Measurements from ENCODE around the gene CCNE1.
A peak's percentile ranks its signal among the peaks of the same experiment; 100 is the strongest.

The CCNE1 gene

DNA sequence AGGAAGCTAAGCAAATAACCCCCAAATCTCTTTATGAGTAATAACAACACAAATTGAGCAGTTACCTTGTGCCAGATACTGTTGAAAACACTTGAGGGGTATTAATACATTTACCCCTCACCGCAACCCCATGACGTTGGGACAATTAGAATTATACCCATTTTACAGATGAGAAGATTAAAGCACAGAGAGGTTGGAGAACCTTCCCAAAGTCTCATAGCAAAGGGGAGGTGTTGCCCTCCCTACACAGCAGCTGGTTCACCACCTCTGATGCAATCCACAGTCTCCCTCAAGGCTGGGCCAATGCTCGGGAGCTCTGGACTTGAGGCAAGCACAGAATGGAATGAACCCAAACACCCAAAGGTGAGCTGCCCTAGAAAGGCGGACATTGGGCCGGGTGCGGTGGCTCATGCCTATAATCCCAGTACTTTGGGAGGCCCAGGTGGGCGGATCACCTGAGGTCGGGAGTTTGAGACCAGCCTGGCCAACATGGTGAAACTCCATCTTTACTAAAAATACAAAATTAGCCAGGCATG lies 3.9 kb upstream of the CCNE1 start:
- Histone ChIP-seq H3K4me2 (ENCODE audit: insufficient read depth, low read length) (no peak overlapping the region), H3K9ac (ENCODE audit: low read depth, low read length) (no peak overlapping the region), H4K20me1 (ENCODE audit: insufficient read depth, low read length) (no peaks in the 10 kb centered on the region), H3K4me3 (ENCODE audit: low read depth in 1 of 2, low read length in 2 of 2) (no peak overlapping the region), H2AFZ (ENCODE audit: low read depth, low read length) (no peak overlapping the region), H3K9me3 (ENCODE audit: insufficient read depth, low read length, severe bottlenecking) (no peaks in the 10 kb centered on the region), H3K36me3 (ENCODE audit: insufficient read depth, low read length) (0 out of 2 replicates have a peak, but pooled peaks cover 3% of the 10 kb centered on the region), H3K27ac (ENCODE audit: low read length) (no peak overlapping the region), H3K27me3 (ENCODE audit: insufficient read depth, low read length, poor library complexity) (no peaks in the 10 kb centered on the region), H3K79me2 (ENCODE audit: insufficient read depth, low read length) (no peaks in the 10 kb centered on the region), H3K4me1 (ENCODE audit: insufficient read depth, low read length) (peaks cover 19% of the 10 kb centered on the region)
- no peak for DNase-seq
- TF ChIP-seq EZH2 (IDR thresholded peaks at IDR 0.05; ENCODE audit: borderline replicate concordance, low read depth, low read length, severe bottlenecking) (no peak), CTCF (IDR thresholded peaks at IDR 0.05; ENCODE audit: borderline replicate concordance, extremely low read depth, low read length, poor library complexity, severe bottlenecking) (no peak)
- no peak for ATAC-seq (ENCODE audit: insufficient read depth, low read depth)

DNA sequence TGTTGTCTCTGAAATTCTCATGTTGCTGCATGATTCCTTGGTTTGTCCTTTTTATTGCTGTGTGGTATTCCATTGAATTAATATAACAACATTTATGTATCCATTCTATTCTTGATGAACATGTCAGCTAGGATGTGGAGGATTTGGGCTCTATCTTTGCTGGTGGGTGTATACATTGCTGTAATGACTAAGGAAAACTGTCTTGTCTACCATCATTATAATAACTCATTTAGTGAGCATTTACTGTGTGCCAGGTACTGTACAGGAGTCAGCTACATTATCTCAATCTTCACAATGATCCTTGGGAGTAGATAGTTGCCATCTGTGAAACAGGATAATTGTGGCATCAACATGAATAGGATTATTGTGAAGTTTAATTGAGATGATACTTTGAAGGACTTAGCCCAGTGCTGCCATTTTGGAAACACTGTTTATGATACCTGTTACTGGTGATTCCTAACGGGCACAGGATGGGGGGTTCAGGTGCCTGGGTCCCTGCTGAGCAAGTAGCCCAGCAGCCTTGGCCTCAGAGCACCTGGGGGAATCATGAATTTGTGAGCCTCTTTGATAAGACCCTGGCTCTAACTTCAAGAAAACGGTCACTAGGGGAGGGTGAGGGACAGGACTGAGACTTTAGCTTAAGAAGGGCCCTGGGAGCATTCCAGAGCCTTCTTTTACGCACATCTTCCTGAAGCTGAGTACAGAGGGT lies 1.8 kb upstream of the CCNE1 start:
- Histone ChIP-seq H3K4me1 (ENCODE audit: insufficient read depth, low read length) (peaks cover 22% of the 10 kb centered on the region), H4K20me1 (ENCODE audit: insufficient read depth, low read length) (no peaks in the 10 kb centered on the region), H3K36me3 (ENCODE audit: insufficient read depth, low read length) (peaks cover 7% of the 10 kb centered on the region; the same call in 1 of the 2 replicates), H2AFZ (ENCODE audit: low read depth, low read length) (peak overlapping the region; percentile 34; the same call in 1 of the 2 replicates), H3K9ac (ENCODE audit: low read depth, low read length) (peak overlapping the region; percentile 68; the same call in 1 of the 2 replicates), H3K79me2 (ENCODE audit: insufficient read depth, low read length) (no peaks in the 10 kb centered on the region), H3K9me3 (ENCODE audit: insufficient read depth, low read length, severe bottlenecking) (no peaks in the 10 kb centered on the region), H3K4me2 (ENCODE audit: insufficient read depth, low read length) (peak overlapping the region; percentile 73), H3K4me3 (ENCODE audit: low read depth in 1 of 2, low read length in 2 of 2) (peak overlapping the region in 1 of 2 experiments; percentile 71; a peak in 2 of 4 replicates), H3K27me3 (ENCODE audit: insufficient read depth, low read length, poor library complexity) (no peaks in the 10 kb centered on the region), H3K27ac (ENCODE audit: low read length) (0 out of 2 replicates have a peak overlapping the region, but pooled peaks have one; percentile 78)
- no peak for ATAC-seq (ENCODE audit: insufficient read depth, low read depth)
- no peak for DNase-seq
- TF ChIP-seq EZH2 (IDR thresholded peaks at IDR 0.05; ENCODE audit: borderline replicate concordance, low read depth, low read length, severe bottlenecking) (no peak), CTCF (IDR thresholded peaks at IDR 0.05; ENCODE audit: borderline replicate concordance, extremely low read depth, low read length, poor library complexity, severe bottlenecking) (no peak)

- H3K4me2 ChIP-seq (ENCODE audit: insufficient read depth, low read length) = peak overlapping the region; percentile 73
- DNase-seq (no peak), ATAC-seq (ENCODE audit: insufficient read depth, low read depth) (no peak)
- H3K27ac ChIP-seq (ENCODE audit: low read length) = peak overlapping the region; percentile 78
- peaks cover 11% of the 10 kb centered on the region; the same call in 1 of the 2 replicates for H3K36me3 ChIP-seq (ENCODE audit: insufficient read depth, low read length)
- peak overlapping the region in 1 of 2 experiments; percentile 71; a peak in 2 of 4 replicates for H3K4me3 ChIP-seq (ENCODE audit: low read depth in 1 of 2, low read length in 2 of 2)
- H3K9me3 ChIP-seq (ENCODE audit: insufficient read depth, low read length, severe bottlenecking) = no peaks in the 10 kb centered on the region
- peak overlapping the region; percentile 68 for H3K9ac ChIP-seq (ENCODE audit: low read depth, low read length)
- peaks cover 22% of the 10 kb centered on the region for H3K4me1 ChIP-seq (ENCODE audit: insufficient read depth, low read length)
- H3K27me3 ChIP-seq (ENCODE audit: insufficient read depth, low read length, poor library complexity) = no peaks in the 10 kb centered on the region
- peak overlapping the region; percentile 67 for H2AFZ ChIP-seq (ENCODE audit: low read depth, low read length)
- H3K79me2 ChIP-seq (ENCODE audit: insufficient read depth, low read length) = no peaks in the 10 kb centered on the region
- H4K20me1 ChIP-seq (ENCODE audit: insufficient read depth, low read length) = no peaks in the 10 kb centered on the region
- TF ChIP-seq CTCF (IDR thresholded peaks at IDR 0.05; ENCODE audit: borderline replicate concordance, extremely low read depth, low read length, poor library complexity, severe bottlenecking) (no peak), EZH2 (IDR thresholded peaks at IDR 0.05; ENCODE audit: borderline replicate concordance, low read depth, low read length, severe bottlenecking) (no peak)
These were observed 1.3 kb upstream of the CCNE1 start for GRCh38 chr19:29810504-29810871.

Measured in DND-41 (cell line).